ENCODE data around the gene SLC26A6.
A peak's percentile ranks its signal among the peaks of the same experiment; 100 is the strongest.

Gene SLC26A6

GRCh38 chr3:48631516-48632448, 3.5 kb downstream of the SLC26A6 start:
- no peak for DNase-seq

DNA sequence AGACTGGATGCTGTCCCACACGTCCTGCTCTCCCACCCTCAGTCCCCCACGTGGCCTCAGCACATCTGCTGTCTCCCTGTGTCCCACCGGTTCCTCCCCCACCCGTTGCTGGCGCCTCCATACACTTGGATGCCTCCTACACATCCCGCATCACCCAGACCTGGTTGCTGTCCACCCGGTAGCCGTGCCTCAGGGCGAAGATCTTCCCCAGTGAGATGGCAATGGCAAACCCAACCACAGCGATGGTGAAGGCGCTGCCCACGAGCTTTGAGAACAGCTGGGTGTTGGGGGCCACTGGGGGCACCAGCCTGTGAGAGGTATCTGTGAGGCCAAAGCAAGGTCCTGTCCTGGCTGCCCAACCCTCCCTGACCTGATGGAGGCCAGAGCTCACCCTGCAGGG, 4.4 kb downstream of the SLC26A6 start:
- DNase-seq = no peak

DNA sequence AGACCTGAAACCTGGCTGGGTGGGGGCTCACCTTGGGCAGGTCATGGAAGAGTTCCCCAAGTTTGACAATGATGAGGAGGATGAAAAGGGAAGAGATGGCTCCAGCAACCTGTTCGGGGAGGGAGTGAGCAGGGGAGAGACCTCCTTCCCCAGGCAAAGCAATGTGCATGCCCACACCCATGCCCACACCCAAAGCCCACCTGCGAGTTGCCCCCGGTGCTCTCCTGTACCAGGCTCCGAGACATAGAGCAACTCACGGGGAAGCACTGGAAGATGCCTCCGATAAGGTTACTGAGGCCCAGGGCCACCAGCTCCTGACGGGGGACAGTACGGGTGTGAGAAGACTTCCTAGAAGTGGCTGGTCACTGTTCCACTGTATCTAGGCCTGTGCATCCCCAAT, 4.9 kb downstream of the SLC26A6 start:
- no peak for DNase-seq

DNA sequence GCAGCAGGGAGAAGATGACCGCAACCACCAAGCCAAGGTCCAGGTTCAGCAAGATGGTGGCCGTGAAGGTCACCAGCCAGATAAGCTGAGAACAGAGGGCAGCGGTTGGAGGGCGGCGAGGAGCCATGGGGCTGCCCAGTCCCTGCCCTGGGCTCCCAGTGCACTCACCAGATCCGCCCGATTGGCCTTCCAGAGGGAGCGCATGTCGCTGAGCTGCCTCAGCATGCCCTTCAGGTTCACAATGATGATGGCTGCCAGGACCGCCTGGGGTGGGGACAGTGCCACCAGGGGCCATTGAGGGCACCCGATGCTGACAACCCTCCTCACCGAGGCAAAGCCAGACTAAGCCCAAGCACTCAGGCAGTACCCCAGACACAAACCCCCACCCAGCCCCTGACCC, 5.4 kb downstream of the SLC26A6 start:
- DNase-seq = no peak

GRCh38 chr3:48628277-48629017, 6.8 kb downstream of the SLC26A6 start:
- no peak for DNase-seq

DNA sequence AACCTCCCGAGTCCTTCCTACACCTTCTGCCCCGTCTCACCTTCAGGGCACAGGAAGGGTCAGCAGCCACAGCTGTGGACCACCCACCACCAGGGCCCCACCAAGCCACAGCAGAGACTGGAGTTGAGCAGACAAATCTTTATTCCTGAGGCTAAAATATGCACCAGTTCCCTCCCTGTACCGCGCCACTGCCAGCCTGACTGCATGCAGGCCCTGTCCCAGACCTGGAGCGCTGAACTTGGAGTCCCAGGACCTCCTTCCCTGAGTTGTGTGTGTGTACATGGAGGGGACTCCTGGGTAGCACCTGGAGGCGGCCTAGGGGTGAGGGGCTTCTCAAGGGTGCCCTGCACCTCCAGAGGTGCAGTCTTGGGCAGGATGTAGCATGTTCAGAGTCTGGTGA, 9.7 kb downstream of the SLC26A6 start:
- DNase-seq = no peak

GRCh38 chr3:48624767-48625166, 10.5 kb downstream of the SLC26A6 start:
- no peak for DNase-seq

GRCh38 chr3:48623851-48624547, 11.3 kb downstream of the SLC26A6 start:
- DNase-seq = no peak

GRCh38 chr3:48621461-48621869, 13.8 kb downstream of the SLC26A6 start, which contains the start of gene TMEM89:
Gene TMEM89 (minus strand): TSS chr3:48621769. CDS start chr3:48621756, 13 bp downstream.
- DNase-seq = no peak

DNA sequence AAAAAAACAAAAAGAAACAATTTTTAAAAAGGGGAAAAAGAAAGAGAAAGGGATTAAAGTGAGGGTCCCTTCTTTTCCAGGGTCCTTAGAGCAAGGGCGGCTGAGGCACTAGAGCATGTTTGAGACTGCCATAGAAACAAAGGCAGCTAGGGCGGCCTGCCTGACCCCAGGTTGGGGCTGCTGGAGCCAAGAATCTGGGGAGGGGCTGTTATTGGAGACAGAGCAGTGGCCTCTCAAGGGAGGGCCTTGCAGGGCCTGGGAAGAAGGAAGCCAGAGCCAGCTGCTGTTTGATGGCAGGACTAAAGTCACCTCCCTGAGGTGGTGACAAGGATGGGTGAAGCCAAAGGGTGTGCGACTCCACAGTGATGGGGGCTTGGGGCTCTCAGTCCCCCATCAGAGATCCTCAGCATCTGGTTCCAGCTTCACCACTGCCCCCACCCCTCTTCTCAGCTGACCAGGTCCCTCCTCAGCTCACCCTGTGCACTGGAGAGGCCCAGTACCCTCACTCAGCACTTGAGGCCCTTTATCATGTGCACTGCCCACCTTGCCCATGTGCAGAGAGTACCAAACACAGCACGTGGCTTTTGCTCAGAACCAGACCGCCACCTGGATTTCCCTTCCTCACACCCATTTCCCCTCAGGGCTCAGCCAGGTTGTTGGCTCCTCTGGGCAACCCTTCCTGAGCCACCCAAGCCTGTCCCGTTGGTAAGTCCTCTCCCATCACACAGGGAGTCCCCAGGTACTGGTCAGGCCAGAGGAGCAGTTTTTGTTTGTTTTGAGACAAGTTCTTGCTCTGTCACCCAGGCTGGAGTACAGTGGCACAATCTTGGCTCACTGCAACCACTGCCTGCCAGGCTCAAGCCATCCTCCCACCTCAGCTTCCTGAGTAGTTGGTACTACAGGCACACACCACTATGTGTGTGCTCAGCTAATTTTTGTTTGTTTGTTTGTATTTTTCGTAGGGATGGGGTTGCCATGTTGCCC, 15.4 kb downstream of the SLC26A6 start:
- no peak for DNase-seq

DNA sequence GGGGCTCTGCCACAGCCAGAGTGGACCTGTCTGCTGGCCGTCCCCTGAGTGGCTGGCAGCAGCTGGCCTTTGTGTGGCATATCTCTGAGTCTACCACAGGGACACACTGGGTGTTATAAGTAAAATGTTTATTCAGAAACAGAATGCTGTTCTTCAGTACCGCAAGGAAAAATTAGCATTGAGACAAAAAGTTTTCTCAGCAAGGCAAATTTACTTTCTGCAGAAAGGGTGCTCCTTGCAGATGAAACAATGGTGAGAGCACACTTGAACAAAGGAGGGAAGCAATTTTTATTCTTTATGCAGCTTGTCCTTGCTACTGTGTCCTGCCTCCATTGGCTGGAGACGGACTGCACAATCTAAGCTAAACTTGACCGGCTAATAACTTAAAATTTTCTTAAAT, 17.7 kb downstream of the SLC26A6 start:
- DNase-seq = no peak

GRCh38 chr3:48614044-48614443, 21.2 kb downstream of the SLC26A6 start:
- no peak for DNase-seq

DNA sequence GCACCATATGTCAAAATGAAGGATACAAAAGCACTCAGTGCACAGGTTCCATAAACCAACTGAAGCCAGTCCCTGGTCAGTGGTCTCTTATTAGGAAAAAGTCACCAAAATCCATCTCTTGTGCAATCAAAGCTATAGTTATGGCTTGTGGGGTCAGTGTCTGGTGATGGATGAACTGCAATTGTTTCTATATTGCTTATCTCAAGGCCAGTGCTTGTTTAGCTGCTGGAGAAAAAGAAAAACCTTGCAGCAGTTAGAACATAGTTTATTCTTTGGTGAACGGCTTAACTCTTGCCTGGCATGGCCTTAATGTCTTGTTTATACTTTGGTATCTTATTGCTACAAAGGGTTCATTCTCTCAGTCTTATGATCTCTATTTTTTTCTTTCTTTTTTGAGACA, 23.0 kb downstream of the SLC26A6 start:
- DNase-seq = no peak

DNA sequence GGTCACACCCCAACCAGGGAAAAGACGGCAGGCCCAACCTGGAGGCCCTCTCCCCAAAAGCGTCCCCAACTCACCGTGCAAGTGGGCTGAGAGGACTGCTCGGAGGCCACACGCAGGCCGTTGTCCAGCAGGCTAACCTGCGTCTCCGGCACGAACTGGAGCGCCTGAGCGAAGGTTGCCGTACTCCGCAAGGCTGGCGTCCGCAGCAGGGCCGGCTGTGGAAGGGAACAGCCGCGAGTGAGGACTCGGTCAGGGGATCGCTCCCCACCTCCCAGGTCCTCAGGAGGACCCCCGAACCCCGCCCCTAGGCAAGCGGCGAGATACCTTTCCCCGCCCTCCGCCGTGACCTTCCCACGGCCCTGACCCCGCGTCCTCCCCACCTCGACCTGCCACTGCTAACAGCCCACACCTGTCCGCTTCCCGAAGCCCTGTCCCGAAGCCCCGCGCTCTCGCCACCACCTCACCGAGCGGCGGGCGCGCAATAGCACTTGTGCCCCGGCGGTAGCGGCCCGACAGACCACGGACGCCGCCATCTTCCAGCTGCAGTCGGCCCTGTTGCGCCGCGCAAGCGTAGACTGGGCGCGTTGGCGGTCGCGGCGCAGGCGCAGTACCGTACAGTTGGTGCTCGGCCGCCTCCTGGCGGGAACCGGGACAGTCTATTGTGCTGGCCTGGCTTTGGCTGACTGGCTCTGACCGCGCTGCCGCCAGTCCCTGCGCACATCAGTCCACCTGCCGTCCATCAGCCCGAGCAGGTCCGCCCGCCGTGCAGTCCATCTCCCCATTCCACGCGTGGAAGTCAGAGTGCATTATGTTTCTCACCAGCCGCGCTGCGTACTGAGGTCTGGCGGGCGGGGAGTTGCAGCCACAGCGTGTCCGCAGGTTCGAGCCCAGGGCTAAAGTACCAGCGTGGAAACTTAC, 25.9 kb downstream of the SLC26A6 start, which contains the start of gene UQCRC1:
Gene UQCRC1, minus strand, starts transcription at position 559 of the 918 bp plus-strand sequence. Its CDS starts 26 bp downstream, at position 533.
- DNase-seq = peak; percentile 62

DNA sequence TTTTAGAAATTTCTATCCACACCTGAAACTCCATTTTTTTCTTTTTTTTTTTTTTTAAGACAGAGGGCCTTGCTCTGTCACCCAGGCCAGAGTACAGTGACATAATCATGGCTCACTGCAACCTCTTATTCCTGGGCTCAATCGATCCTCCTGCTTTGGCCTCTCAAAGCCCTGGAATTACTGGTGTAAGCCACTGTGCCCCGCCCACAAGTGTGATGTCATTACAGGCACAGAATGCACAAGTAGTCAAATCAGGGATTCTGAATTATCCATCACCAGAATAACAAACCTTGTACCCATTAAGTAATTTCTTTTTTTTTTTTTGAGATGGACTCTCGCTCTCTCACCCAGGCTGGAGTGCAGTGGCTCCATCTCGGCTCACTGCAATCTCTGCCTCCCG, 27.7 kb downstream of the SLC26A6 start:
- DNase-seq = no peak

DNA sequence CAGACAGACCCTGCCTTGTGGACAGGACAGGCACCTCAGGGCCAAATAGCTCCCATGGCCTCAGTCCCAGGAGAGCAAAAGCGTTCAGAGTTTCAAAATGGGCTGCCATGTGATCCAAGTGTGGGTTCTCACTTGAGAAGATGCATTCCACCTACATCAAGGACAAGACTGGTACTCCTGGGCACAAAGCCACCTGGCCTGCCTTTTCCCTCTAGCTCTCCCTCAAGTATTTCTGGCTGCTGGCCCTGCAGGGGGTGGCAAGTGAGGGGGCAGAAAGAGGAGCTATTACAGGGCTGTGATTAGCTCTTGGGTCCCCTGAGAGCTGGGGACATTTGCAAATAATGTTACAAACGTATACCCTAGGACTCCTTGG, 33.7 kb downstream of the SLC26A6 start:
- no peak for DNase-seq

GRCh38 chr3:48600711-48601621, 34.3 kb downstream of the SLC26A6 start:
- no peak for DNase-seq

DNA sequence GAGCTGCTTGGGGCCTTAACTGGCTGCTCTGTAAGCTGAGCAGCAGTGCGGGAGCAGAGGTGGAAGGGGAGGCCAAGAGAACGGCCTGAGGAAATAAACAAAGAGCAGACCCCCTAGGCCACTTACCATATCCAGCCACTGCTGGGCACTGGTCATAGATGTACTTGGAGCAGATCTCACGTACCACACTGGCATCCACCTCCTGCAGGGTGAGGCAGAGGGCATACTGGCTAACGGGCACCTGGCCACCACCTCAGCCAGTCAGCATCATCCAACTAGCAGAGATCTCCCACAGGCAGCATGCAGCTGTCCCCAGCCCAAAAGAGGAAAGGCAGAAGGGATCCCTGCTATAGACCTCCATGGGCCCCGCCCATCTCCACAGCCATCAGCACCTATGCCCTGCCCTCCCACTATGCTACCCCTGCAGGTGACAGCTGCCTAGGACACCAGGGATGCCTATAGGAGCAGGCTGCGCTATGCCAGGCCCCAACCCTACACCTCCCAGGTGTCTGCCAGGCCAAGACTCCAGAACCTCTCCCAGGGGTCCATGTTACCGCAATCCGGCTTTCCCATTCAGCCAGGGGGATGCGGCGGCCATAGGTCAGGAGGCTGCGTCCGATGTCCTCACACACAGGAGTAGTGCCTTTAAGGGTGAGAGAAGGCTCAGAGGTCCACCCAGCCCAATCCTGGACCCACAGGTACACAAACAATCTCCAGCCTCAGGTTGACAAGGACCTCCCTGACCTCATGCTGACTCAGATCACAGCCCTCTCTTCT, 35.6 kb downstream of the SLC26A6 start:
- DNase-seq = no peak

DNA sequence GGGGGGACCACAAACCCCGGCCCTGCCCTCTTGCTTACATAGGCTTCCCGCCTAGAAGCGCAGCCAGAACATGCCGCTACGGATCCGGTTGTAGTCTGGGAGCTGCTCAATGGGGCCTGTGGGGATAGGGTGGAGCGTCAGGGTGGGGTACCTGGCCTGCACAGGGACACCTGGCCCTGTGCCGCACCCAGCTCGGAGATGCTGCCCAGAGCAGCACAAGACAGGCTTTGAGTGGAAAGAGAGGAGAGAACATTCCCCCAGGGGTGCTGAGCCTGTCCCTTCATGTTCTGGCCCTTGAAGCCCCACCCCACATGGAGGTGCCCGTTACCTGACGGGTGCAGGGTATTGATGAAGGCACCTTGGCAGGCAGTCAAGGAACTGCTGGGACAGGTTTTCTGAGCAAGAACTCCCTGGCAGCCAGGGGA, 36.2 kb downstream of the SLC26A6 start:
- DNase-seq = no peak

Measured in DMS 273 treated with DMSO at 0.1 percent for 48 hours (cell line).